ENCODE data around the gene BCAM. TPM values are rescaled to one million over a fixed set of nuclear protein-coding genes. Genes with fewer than 3 reads are reported as not detected.

BCAM gene
- total and polyA plus RNA-seq, 4 donors: 10.5 to 87.4 (median 19.1) TPM

- Histone ChIP-seq H3K27ac (ENCODE audit: low read depth in 1 of 2, low read length in 2 of 2) (no peak overlapping the region), H3K9ac (ENCODE audit: low read depth in 1 of 2, low read length in 2 of 2) (no peak overlapping the region), H3K4me3 (ENCODE audit: low read depth in 1 of 3, low read length in 3 of 3) (no peak overlapping the region), H3K27me3 (ENCODE audit: control insufficient read depth in 4 of 4, insufficient read depth in 4 of 4, low read length in 3 of 4) (no peaks in the 10 kb centered on the region), H3K36me3 (ENCODE audit: control insufficient read depth in 4 of 4, insufficient read depth in 3 of 4, low read depth in 1 of 4, low read length in 3 of 4) (peaks cover 3 to 36% (median 9%) of the 10 kb centered on the region in 4 donors), H3K9me3 (ENCODE audit: control insufficient read depth in 4 of 4, low read length in 3 of 4) (no peaks in the 10 kb centered on the region), H3K4me1 (ENCODE audit: control insufficient read depth in 4 of 4, insufficient read depth in 4 of 4, low read length in 3 of 4) (peaks cover 0 to 6% (median 0%) of the 10 kb centered on the region in 4 donors)
- WGBS: 94% methylated on average over 6 of the region's 6 CpGs
- TF ChIP-seq FOXA1 (IDR thresholded peaks at IDR 0.05) (no peak), HNF4G (IDR thresholded peaks at IDR 0.05) (no peak), GABPA (IDR thresholded peaks at IDR 0.05 in 1 of 2, conservative IDR thresholded peaks at IDR 0.05 in 1 of 2) (no peak), REST (IDR thresholded peaks at IDR 0.05) (no peak), RXRA (IDR thresholded peaks at IDR 0.05) (no peak), TAF1 (conservative IDR thresholded peaks at IDR 0.05) (no peak), MAX (IDR thresholded peaks at IDR 0.05) (no peak), YY1 (IDR thresholded peaks at IDR 0.05) (no peak), CTCF (IDR thresholded peaks at IDR 0.05; ENCODE audit: low read depth, low read length, missing input control) (no peak), JUND (IDR thresholded peaks at IDR 0.05) (no peak), ATF3 (IDR thresholded peaks at IDR 0.05) (no peak)
- TF ChIP-seq, protein P1, sequence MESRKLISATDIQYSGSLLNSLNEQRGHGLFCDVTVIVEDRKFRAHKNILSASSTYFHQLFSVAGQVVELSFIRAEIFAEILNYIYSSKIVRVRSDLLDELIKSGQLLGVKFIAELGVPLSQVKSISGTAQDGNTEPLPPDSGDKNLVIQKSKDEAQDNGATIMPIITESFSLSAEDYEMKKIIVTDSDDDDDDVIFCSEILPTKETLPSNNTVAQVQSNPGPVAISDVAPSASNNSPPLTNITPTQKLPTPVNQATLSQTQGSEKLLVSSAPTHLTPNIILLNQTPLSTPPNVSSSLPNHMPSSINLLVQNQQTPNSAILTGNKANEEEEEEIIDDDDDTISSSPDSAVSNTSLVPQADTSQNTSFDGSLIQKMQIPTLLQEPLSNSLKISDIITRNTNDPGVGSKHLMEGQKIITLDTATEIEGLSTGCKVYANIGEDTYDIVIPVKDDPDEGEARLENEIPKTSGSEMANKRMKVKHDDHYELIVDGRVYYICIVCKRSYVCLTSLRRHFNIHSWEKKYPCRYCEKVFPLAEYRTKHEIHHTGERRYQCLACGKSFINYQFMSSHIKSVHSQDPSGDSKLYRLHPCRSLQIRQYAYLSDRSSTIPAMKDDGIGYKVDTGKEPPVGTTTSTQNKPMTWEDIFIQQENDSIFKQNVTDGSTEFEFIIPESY (IDR thresholded peaks at IDR 0.05): no peak
- DNase-seq (ENCODE audit: low spot score): no peak
Observed at GRCh38 chr19:44788971-44789370, 19.9 kb upstream of the BCAM start.

DNA sequence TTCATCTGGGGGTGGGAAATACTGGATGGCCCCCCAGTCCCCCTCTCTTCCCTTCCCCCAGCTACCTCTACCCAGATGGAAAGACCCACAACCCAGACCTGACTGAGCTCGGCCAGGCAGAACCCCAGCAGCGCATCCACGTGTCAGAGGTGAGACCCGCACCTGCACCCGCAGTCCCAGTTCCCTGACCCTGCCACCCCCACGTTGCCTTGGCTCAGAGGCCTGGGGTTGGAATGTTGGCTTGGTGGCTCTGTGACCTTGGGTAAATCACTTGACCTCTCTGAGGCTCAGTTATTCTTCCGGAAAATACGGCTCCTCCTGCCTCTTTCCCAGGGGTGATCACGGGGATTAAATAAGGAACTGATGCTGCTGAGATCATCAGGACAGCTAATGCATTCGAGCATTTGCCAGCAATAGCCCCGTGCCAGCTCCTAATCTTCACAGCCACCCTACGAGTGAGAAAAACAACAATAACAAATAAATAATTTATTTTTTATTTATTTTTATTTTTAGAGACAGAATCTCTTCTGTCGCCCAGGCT is 18.9 kb upstream of the BCAM start:
- Histone ChIP-seq H3K9ac (ENCODE audit: low read depth in 1 of 2, low read length in 2 of 2) (no peak overlapping the region), H3K4me3 (ENCODE audit: low read depth in 1 of 3, low read length in 3 of 3) (no peak overlapping the region), H3K4me1 (ENCODE audit: control insufficient read depth in 4 of 4, insufficient read depth in 4 of 4, low read length in 3 of 4) (no peaks in the 10 kb centered on the region), H3K9me3 (ENCODE audit: control insufficient read depth in 4 of 4, low read length in 3 of 4) (no peaks in the 10 kb centered on the region), H3K27ac (ENCODE audit: low read depth in 1 of 2, low read length in 2 of 2) (no peak overlapping the region), H3K36me3 (ENCODE audit: control insufficient read depth in 4 of 4, insufficient read depth in 3 of 4, low read depth in 1 of 4, low read length in 3 of 4) (peaks cover 3 to 36% (median 9%) of the 10 kb centered on the region in 4 donors), H3K27me3 (ENCODE audit: control insufficient read depth in 4 of 4, insufficient read depth in 4 of 4, low read length in 3 of 4) (no peaks in the 10 kb centered on the region)
- no peak for DNase-seq (ENCODE audit: low spot score)
- WGBS: 87% methylated on average over 13 of the region's 13 CpGs
- TF ChIP-seq REST (IDR thresholded peaks at IDR 0.05): no peak
- TF ChIP-seq TAF1 (conservative IDR thresholded peaks at IDR 0.05): no peak
- no peak for TF ChIP-seq CTCF (IDR thresholded peaks at IDR 0.05; ENCODE audit: low read depth, low read length, missing input control)
- no peak for TF ChIP-seq ATF3 (IDR thresholded peaks at IDR 0.05)
- no peak for TF ChIP-seq JUND (IDR thresholded peaks at IDR 0.05)
- no peak for TF ChIP-seq RAD21 (IDR thresholded peaks at IDR 0.05)
- TF ChIP-seq HNF4A (conservative IDR thresholded peaks at IDR 0.05): no peak
- no peak for TF ChIP-seq MAX (IDR thresholded peaks at IDR 0.05)
- TF ChIP-seq FOXA1 (IDR thresholded peaks at IDR 0.05): no peak
- TF ChIP-seq HNF4G (IDR thresholded peaks at IDR 0.05): no peak
- no peak for TF ChIP-seq YY1 (IDR thresholded peaks at IDR 0.05)
- no peak for TF ChIP-seq RXRA (IDR thresholded peaks at IDR 0.05)
- no peak for TF ChIP-seq SP1 (IDR thresholded peaks at IDR 0.05)
